Gastroesophageal sphincter (tissue), 3 donors: ENCODE data around the gene GBP2.

Experiments
- CTCF ChIP-seq, 4 experiments: fragments of 200-600 bp in 2 of 4; fragments of 450-650 bp in 2 of 4; sonication (generic) in 1 of 4; IDR thresholded peaks; one replicate each; pipeline ENCODE4 v1.5.1; 2017 to 2019; ENCODE audit warnings: antibody characterized with exemption in 4 of 4, mild to moderate bottlenecking in 2 of 4, moderate library complexity in 2 of 4
- EP300 ChIP-seq: sonication (generic); formaldehyde crosslinking; IDR thresholded peaks from one replicate; pipeline ENCODE4 v1.6.1; 2017; ENCODE audit warnings: antibody characterized with exemption, mild to moderate bottlenecking
- POLR2AphosphoS5 ChIP-seq: sonication (generic); formaldehyde crosslinking; IDR thresholded peaks from one replicate; pipeline ENCODE4 v1.6.1; 2017; ENCODE audit warnings: antibody characterized with exemption

- TF ChIP-seq CTCF (IDR thresholded peaks at IDR 0.05) (no peak), POLR2AphosphoS5 (no peak), EP300 (no peak)
These were observed 43.3 kb upstream of the GBP2 start for GRCh38 chr1:89169166-89169565.
